SK-N-SH (cell line): ENCODE results near the gene BCLAF3. TPM values are rescaled to one million over a fixed set of nuclear protein-coding genes. Genes with fewer than 3 reads are reported as not detected.

ENCODE experiments used
- CTCF ChIA-PET: fragments of 300-600, 350-600 bp; formaldehyde crosslinking; extraction: SDS; loops from one replicate; lab custom pipeline; 2021; lab: Yijun Ruan, JAX
- POLR2A ChIA-PET: fragments of 350-600 bp; sonication (Branson Sonifier 250); formaldehyde crosslinking; extraction: SDS; loops from one replicate; lab custom pipeline; 2020; ENCODE audit warnings: antibody characterized with exemption, inconsistent platforms; lab: Yijun Ruan, JAX
- DNase-seq: peaks from one replicate; pipeline ENCODE4 v3.0.0; 2012
- H2AFZ ChIP-seq: fragments of 200-600 bp; sonication (generic); 2 replicates; pipeline ENCODE4 v1.8.1; 2016; ENCODE audit warnings: antibody characterized with exemption, mild to moderate bottlenecking, low read depth
- H3F3A ChIP-seq: fragments of 200-600 bp; sonication (generic); replicated peaks from 2 replicates; pipeline ENCODE3; 2016; ENCODE audit warnings: antibody characterized with exemption, mild to moderate bottlenecking; ENCODE audit not compliant: insufficient read depth
- H3K27ac ChIP-seq, 2 experiments: fragments of 200-500 bp in 1 of 2; fragments of 200-600 bp in 1 of 2; sonication (Bioruptor generic) in 1 of 2; sonication (generic), shearing (Covaris generic) in 1 of 2; 2 replicates each; pipeline versions ENCODE4 v1.5.1 to v1.6.1; 2014 to 2016; ENCODE audit warnings: low read depth in 2 of 2, inconsistent platforms in 1 of 2, low read length in 1 of 2, mild to moderate bottlenecking in 1 of 2, mixed read lengths in 1 of 2
- H3K27me3 ChIP-seq: fragments of 200-600 bp; sonication (generic), shearing (Covaris generic); 2 replicates; pipeline ENCODE4 v1.6.1; 2016; ENCODE audit warnings: mixed run types; ENCODE audit not compliant: insufficient read depth
- H3K36me3 ChIP-seq, 2 experiments: fragments of 200-500 bp in 1 of 2; fragments of 200-600 bp in 1 of 2; sonication (Bioruptor generic) in 1 of 2; sonication (generic) in 1 of 2; replicated peaks in 1 of 2; 2 replicates each; pipeline versions ENCODE3 to v1.5.1; 2014 to 2016; ENCODE audit warnings: low read length in 1 of 2, mild to moderate bottlenecking in 1 of 2; ENCODE audit not compliant: insufficient read depth in 2 of 2, control insufficient read depth in 1 of 2
- H3K4me1 ChIP-seq, 2 experiments: fragments of 200-500 bp in 1 of 2; fragments of 200-600 bp in 1 of 2; sonication (Bioruptor generic) in 1 of 2; sonication (generic), shearing (Covaris generic) in 1 of 2; 2 replicates each; pipeline versions ENCODE4 v1.5.1 to v1.6.1; 2014 to 2016; ENCODE audit warnings: low read depth in 1 of 2, low read length in 1 of 2, mixed run types in 1 of 2; ENCODE audit not compliant: insufficient read depth in 2 of 2, control insufficient read depth in 1 of 2
- H3K4me2 ChIP-seq: fragments of 200-600 bp; sonication (generic), shearing (Covaris generic); 2 replicates; pipeline ENCODE4 v1.6.1; 2017; ENCODE audit warnings: mixed run types
- H3K4me3 ChIP-seq, 2 experiments: fragments of 200-500 bp in 1 of 2; fragments of 200-600 bp in 1 of 2; sonication (Bioruptor generic) in 1 of 2; sonication (generic), shearing (Covaris generic) in 1 of 2; 2 replicates each; pipeline versions ENCODE4 v1.5.1 to v1.8.1; 2014 to 2016; ENCODE audit warnings: low read depth in 2 of 2, inconsistent platforms in 1 of 2, low read length in 1 of 2, mild to moderate bottlenecking in 1 of 2, mixed read lengths in 1 of 2, moderate library complexity in 1 of 2
- H3K79me2 ChIP-seq: fragments of 200-600 bp; sonication (generic); 2 replicates; pipeline ENCODE4 v1.8.1; 2017; ENCODE audit warnings: mild to moderate bottlenecking; ENCODE audit not compliant: insufficient read depth
- H3K9ac ChIP-seq: fragments of 200-600 bp; sonication (generic); 2 replicates; pipeline ENCODE4 v1.6.1; 2017; ENCODE audit warnings: mixed run types
- H3K9me2 ChIP-seq: fragments of 200-600 bp; sonication (generic); 2 replicates; pipeline ENCODE4 v1.6.1; 2017; ENCODE audit warnings: mixed run types
- H3K9me3 ChIP-seq: fragments of 200-600 bp; sonication (generic); 2 replicates; pipeline ENCODE4 v1.6.1; 2017; ENCODE audit warnings: mixed run types, mild to moderate bottlenecking, moderate library complexity
- H4K20me1 ChIP-seq: fragments of 200-600 bp; sonication (generic); 2 replicates; pipeline ENCODE4 v1.6.1; 2017; ENCODE audit warnings: mild to moderate bottlenecking, mixed run types; ENCODE audit not compliant: insufficient read depth
- CHD2 ChIP-seq: fragments of 150-350 bp; IDR thresholded peaks from 2 replicates; pipeline ENCODE4 v1.6.1; 2018; ENCODE audit warnings: low read length; ENCODE audit not compliant: partially characterized antibody
- EZH2phosphoT487 ChIP-seq: fragments of 200-600 bp; sonication (generic); IDR thresholded peaks from 2 replicates; pipeline ENCODE4 v1.6.1; 2017; ENCODE audit warnings: low read depth, mixed run types, mild to moderate bottlenecking, antibody characterized with exemption, moderate library complexity, borderline replicate concordance
- FOSL2 ChIP-seq: IDR thresholded peaks from 2 replicates; pipeline ENCODE4 v1.4.0; 2012; ENCODE audit warnings: low read depth, mild to moderate bottlenecking, moderate library complexity, borderline replicate concordance
- GABPA ChIP-seq: IDR thresholded peaks from 2 replicates; pipeline ENCODE4 v1.4.0; 2012; ENCODE audit warnings: low read depth, mild to moderate bottlenecking
- GATA2 ChIP-seq: sonication (generic); formaldehyde crosslinking; IDR thresholded peaks from 2 replicates; pipeline ENCODE4 v1.5.0; 2020; ENCODE audit warnings: mild to moderate bottlenecking, missing genetic modification reagents
- NFIC ChIP-seq: IDR thresholded peaks from 2 replicates; pipeline ENCODE4 v1.4.0; 2012; ENCODE audit warnings: borderline replicate concordance
- RCOR1 ChIP-seq: fragments of 150-350 bp; IDR thresholded peaks from 2 replicates; pipeline ENCODE4 v1.6.1; 2017; ENCODE audit warnings: antibody characterized with exemption, low read length
- TAF1 ChIP-seq: IDR thresholded peaks from 2 replicates; pipeline ENCODE4 v1.6.1; 2012; ENCODE audit warnings: low read depth, mild to moderate bottlenecking, low read length, moderate library complexity, borderline replicate concordance
- YY1 ChIP-seq: IDR thresholded peaks from 2 replicates; pipeline ENCODE4 v1.4.0; 2012; ENCODE audit warnings: low read depth, mild to moderate bottlenecking
- WGBS: methylation state at CpG from one replicate; pipeline ENCODE4 v1.1.6; 2017; ENCODE audit warnings: low lambda C conversion rate; 5-methylcytosine and 5-hydroxymethylcytosine counted together
- polyA plus RNA-seq, 3 experiments: library from polyadenylated mRNA; depleted of rRNA; stranded (reverse); fragments of >200 nt; gene quantifications; 2 replicates each; pipeline ENCODE4 v1.2.3, GENCODE V29; 2012
- TF ChIP-seq, protein P1 (sequence below): fragments of 150-350 bp; IDR thresholded peaks from 2 replicates; pipeline ENCODE4 v1.6.1; 2017; ENCODE audit warnings: antibody characterized with exemption, low read length, low read depth, borderline replicate concordance
- TF ChIP-seq, protein P2 (sequence below): IDR thresholded peaks from 2 replicates; pipeline ENCODE4 v1.4.0; 2012; ENCODE audit warnings: low read depth, borderline replicate concordance
- TF ChIP-seq, protein P3 (sequence below): IDR thresholded peaks from 2 replicates; pipeline ENCODE4 v1.4.0; 2012; ENCODE audit warnings: low read depth
- TF ChIP-seq, protein P4 (sequence below): IDR thresholded peaks from 2 replicates; pipeline ENCODE4 v1.4.0; 2012; ENCODE audit warnings: low read depth, borderline replicate concordance

Gene BCLAF3
- polyA plus RNA-seq, 1 of the 3 experiments (the other 2 are of a cell fraction), result 1.1 TPM

DNA sequence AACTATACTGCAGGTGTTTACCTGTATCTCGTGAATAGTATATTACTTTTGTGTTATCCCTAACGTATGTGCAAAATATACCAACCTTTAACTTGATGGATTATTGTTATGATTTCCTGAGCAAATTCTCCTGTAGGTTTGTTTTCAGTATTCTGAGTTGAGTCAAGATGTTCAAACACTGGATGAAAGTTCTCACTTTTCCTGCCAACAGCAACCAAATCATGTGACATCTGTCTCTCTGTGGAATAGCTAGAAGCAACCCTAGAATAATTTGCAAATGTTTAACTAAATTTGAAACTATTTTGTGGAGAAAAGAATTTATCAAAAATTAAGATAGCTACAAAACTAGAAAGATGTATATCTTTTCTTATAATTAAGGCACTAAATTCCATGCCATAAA, 35.6 kb downstream of the BCLAF3 start:
- H3K79me2 ChIP-seq, result no peaks in the 10 kb centered on the region
- no peak overlapping the region for H3K4me2 ChIP-seq
- H3K9me2 ChIP-seq, result no peaks in the 10 kb centered on the region
- no peaks in the 10 kb centered on the region for H3K27me3 ChIP-seq
- H3F3A ChIP-seq, result peaks cover 3% of the 10 kb centered on the region
- 0 out of 2 replicates have a peak, but pooled peaks cover 4% of the 10 kb centered on the region for H4K20me1 ChIP-seq
- no peak overlapping the region for H2AFZ ChIP-seq
- H3K27ac ChIP-seq, result no peak overlapping the region
- no peak for DNase-seq
- peaks cover 4 to 6% of the 10 kb centered on the region in 2 experiments for H3K36me3 ChIP-seq
- no peak overlapping the region for H3K9ac ChIP-seq
- WGBS, result 60% methylated on average over 2 of the region's 2 CpGs
- POLR2A ChIA-PET, result no interaction called here
- no peaks in the 10 kb centered on the region; a peak in 1 of 4 replicates for H3K4me1 ChIP-seq
- no peaks in the 10 kb centered on the region for H3K9me3 ChIP-seq
- CTCF ChIA-PET, result no interaction called here
- H3K4me3 ChIP-seq, result no peak overlapping the region
- no peak for TF ChIP-seq CHD2
- TF ChIP-seq, protein P1, sequence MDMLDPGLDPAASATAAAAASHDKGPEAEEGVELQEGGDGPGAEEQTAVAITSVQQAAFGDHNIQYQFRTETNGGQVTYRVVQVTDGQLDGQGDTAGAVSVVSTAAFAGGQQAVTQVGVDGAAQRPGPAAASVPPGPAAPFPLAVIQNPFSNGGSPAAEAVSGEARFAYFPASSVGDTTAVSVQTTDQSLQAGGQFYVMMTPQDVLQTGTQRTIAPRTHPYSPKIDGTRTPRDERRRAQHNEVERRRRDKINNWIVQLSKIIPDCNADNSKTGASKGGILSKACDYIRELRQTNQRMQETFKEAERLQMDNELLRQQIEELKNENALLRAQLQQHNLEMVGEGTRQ, result no peak
- TF ChIP-seq GATA2 (CRISPR knock-in tag), result no peak
- no peak for TF ChIP-seq RCOR1
- TF ChIP-seq, protein P2, sequence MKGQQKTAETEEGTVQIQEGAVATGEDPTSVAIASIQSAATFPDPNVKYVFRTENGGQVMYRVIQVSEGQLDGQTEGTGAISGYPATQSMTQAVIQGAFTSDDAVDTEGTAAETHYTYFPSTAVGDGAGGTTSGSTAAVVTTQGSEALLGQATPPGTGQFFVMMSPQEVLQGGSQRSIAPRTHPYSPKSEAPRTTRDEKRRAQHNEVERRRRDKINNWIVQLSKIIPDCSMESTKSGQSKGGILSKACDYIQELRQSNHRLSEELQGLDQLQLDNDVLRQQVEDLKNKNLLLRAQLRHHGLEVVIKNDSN, result no peak

DNA sequence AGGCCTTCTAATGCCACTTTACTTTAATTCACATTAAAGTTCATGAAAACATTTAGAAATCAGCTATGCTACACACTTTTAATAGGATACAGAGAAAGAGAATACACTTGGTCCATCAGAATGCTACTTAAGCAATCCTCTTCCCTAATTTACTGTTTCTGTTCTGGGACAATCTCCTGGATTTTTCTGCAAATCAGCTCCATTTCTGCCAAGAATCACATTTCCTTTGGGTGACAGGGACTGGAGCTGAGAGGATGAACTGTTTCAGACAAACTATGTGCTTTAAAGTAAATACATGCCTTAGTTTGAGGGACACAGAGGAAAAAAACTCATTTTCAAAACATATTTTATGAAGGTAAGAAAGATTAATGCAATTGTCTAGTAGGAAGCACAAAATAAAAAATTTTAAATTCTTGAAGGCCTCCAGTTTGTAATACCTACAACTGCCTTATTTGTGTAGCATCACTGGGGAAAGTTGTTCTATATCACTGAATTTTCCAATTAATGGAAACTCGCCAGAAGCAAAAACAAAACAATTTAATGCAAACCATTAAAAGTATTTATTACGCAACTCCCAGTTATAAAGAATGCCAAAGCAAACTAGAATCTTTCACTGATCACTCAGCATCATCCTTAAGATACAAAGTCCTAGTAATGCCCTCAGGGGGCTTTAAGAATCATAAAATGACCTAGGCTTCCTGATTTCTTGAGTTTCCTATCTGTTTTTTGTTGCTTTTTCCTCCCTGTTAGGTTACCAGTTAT, 36.3 kb downstream of the BCLAF3 start:
- Histone ChIP-seq H3K4me3 (no peak overlapping the region), H3K4me1 (no peaks in the 10 kb centered on the region; a peak in 1 of 4 replicates), H2AFZ (no peak overlapping the region), H3K27ac (no peak overlapping the region), H4K20me1 (0 out of 2 replicates have a peak, but pooled peaks cover 4% of the 10 kb centered on the region), H3K36me3 (peaks cover 4 to 6% of the 10 kb centered on the region in 2 experiments), H3F3A (peaks cover 3% of the 10 kb centered on the region), H3K27me3 (no peaks in the 10 kb centered on the region), H3K79me2 (no peaks in the 10 kb centered on the region), H3K4me2 (no peak overlapping the region), H3K9me3 (no peaks in the 10 kb centered on the region), H3K9ac (no peak overlapping the region), H3K9me2 (no peaks in the 10 kb centered on the region)
- DNase-seq, result no peak
- POLR2A ChIA-PET, result no interaction called here
- CTCF ChIA-PET, result no interaction called here
- TF ChIP-seq TAF1 (no peak), RCOR1 (no peak), YY1 (no peak), EZH2phosphoT487 (no peak), FOSL2 (no peak), GABPA (no peak), NFIC (no peak)
- TF ChIP-seq, protein P3, sequence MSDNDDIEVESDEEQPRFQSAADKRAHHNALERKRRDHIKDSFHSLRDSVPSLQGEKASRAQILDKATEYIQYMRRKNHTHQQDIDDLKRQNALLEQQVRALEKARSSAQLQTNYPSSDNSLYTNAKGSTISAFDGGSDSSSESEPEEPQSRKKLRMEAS, result no peak
- TF ChIP-seq, protein P4, sequence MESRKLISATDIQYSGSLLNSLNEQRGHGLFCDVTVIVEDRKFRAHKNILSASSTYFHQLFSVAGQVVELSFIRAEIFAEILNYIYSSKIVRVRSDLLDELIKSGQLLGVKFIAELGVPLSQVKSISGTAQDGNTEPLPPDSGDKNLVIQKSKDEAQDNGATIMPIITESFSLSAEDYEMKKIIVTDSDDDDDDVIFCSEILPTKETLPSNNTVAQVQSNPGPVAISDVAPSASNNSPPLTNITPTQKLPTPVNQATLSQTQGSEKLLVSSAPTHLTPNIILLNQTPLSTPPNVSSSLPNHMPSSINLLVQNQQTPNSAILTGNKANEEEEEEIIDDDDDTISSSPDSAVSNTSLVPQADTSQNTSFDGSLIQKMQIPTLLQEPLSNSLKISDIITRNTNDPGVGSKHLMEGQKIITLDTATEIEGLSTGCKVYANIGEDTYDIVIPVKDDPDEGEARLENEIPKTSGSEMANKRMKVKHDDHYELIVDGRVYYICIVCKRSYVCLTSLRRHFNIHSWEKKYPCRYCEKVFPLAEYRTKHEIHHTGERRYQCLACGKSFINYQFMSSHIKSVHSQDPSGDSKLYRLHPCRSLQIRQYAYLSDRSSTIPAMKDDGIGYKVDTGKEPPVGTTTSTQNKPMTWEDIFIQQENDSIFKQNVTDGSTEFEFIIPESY, result no peak
- WGBS, result 35% methylated on average over 2 of the region's 2 CpGs
